Measurements from ENCODE around the gene AGBL4.

The AGBL4 gene

DNA sequence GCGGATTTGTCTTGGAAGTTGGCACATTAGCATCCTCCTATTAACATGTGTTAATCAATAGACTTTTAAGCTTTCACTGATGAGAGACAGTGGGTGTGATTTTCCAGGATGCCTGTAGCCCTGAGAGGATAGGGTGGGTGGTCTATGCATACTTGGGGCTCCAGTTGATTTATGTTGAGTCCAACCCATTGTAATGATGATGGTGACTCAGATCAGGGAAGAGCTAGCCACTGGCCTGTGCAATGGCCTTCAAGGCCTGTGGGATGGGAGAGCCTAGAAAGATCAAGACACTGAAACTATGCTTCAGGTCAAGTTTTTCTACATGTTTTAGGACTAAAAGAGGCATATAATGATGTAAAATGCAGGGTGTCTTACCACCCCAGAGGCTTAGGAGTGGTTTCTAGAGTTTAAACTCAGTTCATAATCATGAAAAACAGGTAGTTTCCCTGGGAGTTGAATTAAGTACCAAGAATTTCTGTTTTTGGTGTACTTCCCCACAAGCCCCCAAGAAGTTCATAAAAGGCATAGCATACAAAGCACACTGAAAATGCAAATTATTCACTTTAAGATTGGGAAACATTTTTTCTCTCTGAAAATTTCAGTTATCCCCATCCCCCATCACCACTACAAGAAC is 1267.0 kb downstream of the AGBL4 start:
- no peak for DNase-seq

DNA sequence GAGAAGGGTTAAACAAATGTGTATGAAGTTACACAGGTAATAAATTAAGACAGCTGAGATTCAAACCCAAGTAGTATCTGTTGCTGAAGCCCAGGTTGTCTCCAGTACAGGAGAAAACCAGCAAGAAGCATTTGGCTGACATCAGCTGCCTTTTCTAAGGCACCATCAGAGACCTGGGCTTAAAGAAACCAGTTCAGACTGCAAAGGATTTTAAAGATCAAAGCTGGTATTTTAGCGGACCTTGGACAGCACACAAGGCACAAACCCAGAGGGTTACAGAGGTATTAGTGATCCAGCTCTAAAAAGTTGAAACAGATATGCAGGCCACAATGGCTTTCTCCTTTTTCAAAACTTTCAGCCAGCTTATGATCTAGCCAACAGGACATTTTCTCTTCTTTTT is 1270.5 kb downstream of the AGBL4 start:
- DNase-seq: no peak

DNA sequence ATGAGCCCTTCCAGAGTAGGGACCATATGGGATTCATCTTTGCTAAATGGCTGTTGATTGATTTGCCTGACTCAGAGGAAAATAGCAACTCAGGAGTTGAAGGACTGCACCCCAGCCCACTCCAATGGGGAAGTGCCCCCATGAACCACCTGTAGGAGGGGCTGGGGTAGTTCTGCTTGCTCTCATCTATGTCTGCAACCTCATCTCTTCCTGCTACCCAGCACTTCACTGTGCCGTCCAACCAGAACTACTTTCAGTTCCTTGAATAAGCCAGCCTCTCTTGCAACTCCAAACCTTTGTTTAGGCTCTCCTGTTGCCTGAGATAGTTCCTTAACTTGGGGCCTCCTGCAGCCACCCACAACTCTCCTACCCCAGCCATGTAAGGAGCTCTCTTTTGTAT is 1273.6 kb downstream of the AGBL4 start:
- no peak for DNase-seq

DNA sequence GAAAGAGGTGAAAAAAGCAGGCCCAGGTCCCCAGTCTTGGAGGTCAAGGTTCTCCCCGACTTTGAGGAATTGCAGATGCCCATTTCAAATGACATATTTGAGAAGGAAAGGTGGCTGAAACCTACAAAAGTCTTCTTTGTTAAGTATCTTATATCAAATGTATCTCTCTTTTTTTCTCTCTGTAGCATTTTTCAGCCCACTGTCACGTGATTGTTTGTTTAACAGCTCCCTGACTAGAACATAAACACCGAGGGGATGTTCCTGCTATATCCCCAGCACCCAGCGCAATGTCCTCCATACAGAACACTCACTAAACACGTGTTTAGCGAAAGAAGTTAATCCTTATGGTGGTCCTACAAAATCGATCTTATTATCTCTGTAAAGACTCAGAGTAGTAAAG is 1274.7 kb downstream of the AGBL4 start:
- no peak for DNase-seq

GRCh38 chr1:48746906-48747305 is 1276.8 kb downstream of the AGBL4 start:
- no peak for DNase-seq

DNA sequence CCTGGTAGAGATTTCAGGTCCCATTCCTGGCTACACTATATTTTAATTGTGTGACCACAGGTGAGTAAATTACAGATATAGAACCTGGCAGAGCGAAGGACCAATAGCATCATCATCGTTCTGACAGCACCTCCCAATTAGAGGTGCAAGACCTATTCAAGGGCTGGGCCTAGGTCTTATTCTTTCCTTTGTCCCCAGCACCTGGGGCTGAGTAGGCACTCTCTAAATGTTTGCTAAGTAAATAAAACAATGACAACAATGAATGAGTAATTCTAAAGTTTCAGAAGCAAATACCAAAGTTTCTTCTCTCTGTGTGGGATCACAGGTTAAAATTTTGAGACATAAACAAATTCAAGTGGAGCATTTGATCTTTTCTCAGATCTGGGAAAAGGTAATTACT is 1279.7 kb downstream of the AGBL4 start:
- no peak for DNase-seq

- no peak for DNase-seq
These were observed 1280.3 kb downstream of the AGBL4 start for GRCh38 chr1:48743480-48743879.

- no peak for DNase-seq
These were observed 1282.4 kb downstream of the AGBL4 start for GRCh38 chr1:48741380-48741779.

DNA sequence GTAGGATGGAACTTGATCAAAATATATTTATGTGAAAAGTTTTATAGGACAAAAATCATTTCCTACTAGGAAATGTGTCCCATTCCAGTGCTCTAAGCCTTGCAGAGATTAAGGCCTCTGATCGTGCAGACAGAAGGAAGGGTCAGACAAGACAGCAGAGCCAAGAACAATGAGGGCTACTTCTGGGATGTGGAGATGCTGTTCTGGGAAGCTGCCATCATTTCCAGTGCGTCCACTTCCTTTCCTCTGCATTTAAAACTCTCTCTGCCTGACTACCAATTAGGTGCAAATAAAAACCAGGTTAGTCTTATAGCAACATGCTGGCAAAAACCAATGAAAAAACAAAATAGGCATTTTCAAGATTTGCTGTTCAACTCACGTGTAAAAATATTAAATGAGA is 1283.1 kb downstream of the AGBL4 start:
- no peak for DNase-seq

DNA sequence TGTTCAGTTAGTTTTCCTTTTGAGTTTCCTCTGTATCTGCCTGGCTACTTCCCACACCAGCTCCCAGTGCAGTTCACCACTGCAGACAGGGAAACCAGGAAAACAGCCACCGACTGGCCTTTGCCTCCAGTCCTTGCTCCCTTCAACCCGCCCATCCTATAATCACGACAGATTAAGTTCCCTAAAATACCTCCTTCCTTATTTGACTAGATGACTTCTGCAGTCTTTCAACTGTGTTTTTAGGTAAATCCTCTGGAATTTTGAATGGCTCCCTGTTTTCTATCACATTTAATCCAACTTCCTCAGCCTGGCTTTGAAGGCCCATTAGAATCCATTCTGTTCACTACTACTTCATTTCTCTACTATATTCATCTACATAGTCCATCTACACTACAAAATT is 1284.7 kb downstream of the AGBL4 start:
- no peak for DNase-seq

- no peak for DNase-seq
These were observed 1285.4 kb downstream of the AGBL4 start for GRCh38 chr1:48738356-48738755.

GRCh38 chr1:48735796-48736195 is 1288.0 kb downstream of the AGBL4 start:
- DNase-seq: no peak

DNA sequence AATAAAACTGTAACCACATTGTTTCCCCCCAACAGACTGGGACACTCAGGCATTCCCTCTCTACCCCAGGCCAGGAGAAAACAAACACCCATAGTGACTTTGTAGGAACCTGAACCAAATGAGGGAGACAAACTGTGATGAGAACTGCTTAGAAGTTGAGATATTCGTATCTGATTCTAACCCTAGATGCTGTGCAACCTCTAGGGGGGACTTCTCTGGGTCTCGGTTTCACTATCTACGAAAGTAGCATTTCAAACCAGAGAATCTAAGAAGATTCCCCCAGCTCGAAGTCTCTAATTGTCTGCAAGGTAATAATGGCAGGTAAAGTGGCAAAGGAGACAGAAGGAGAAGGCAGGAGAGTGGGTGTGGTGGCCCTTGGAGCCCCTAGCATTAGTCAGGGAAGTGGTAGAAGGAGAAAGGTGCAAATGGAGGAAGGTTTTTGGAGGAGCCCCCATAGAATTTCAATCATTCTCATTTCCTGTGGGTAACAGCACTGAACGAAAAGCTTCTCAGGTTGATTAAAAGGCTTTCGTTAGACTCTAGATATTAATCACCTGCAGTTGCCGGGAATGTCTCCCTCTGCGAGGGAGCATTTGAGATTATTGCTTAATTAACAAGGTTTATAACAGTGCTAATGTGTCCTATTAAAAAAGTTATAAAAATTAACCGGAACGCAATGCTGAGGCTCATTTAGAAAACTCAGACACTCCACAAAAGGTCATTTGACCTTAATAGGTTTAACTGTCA is 1293.4 kb downstream of the AGBL4 start:
- DNase-seq: no peak

GRCh38 chr1:48728584-48728983 is 1295.2 kb downstream of the AGBL4 start:
- no peak for DNase-seq

DNA sequence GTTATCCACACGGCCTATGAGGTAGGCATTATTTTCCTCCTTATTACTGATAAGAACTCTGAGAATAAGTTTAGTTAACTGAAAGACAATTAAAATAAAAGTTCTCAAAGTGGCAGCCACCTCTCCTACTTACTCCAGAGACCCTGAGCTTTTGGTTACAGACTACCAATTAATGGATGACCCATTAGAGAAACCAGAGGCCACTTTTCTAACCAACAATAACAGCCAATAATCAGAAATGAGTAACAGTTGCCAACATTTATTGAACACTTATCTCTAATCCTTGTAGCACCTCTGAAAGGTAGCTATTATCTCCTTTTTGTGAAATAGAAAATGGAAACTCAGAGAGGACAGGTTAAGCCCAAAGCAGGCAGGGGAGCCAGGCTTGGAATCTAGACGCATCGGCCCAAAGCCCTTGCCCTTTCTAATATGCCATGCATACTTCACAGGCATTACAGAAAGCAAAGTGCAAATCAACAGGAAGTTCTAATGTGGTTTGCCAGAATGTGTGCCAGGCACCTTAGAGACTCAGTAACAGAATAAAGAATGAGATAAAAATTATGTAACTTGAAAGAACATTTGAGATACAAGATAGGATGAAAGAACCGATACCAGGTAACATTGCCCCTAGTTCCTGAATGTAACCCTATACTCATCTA is 1297.1 kb downstream of the AGBL4 start:
- DNase-seq: no peak

- no peak for DNase-seq
These were observed 1297.6 kb downstream of the AGBL4 start for GRCh38 chr1:48726139-48726538.

DNA sequence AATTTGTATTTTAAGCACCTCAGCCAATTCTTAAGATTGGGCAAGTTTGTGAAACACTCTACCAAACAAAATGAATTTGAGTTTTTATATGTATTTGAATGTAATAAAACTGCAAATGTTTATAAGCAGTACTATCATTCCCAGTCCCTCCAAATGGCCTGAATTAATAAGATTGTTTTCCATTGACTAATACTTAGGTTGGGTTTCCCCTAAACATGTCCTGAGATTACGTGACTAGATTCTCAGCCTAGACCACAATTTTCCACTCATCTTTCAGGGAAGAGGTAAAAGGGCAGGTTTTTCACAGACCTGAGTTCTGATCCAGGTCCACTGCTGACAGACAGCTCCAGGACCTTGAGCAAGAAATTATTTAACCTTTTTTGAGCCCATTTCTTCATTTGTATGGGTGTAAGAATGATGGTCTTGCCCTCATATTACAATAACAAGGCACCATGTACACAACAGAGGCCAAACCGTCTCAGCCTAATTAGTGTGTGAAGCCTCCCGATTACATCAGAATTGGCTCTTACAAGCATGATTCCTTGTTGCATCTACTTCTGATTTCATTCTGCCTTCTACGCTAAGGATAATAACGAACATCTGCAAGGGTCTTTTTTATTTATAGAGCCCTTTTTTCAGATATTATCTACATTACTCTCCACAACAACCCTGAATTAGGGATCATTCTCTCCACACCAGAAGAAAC is 1298.3 kb downstream of the AGBL4 start:
- no peak for DNase-seq

DNA sequence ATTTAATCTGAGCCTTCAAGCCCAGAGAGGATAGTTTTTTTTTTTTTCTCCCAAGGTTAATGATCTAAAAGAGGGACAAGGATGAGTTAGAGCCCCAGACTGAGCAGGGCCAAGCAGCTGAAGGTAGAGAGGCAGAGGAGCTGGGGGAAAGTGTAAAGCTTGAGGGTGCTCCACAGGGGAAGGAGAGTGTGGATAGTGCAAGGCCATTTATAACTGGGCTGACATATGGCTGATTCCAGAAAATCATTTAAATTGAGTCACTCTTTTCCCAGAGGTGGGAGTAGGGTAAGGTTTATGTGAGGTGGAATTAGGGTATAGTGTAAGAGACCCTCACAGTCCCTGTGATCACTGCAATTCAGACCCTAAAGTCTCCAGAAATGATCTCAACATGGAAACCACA is 1302.8 kb downstream of the AGBL4 start:
- DNase-seq: no peak

DNA sequence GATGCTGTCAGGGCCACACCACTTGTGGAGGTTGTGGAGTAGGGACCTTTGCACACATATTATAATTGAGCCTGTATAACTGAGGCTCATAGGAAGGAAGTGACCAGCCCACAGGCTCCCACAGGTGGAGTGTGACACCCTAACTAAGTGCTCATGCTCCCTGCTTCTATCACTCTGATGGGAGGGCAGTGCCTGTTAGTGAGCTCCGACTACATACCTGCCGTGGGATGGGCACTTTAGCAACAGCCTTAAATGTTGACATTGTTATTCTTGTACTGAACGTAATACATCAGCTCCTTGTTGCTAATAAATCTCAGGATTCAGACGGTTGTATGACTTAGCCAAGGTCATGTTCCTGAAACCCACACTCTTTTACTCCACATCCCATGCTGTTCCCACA is 1305.0 kb downstream of the AGBL4 start:
- no peak for DNase-seq

- DNase-seq: no peak
These were observed 1305.6 kb downstream of the AGBL4 start for GRCh38 chr1:48718116-48718630.

DNA sequence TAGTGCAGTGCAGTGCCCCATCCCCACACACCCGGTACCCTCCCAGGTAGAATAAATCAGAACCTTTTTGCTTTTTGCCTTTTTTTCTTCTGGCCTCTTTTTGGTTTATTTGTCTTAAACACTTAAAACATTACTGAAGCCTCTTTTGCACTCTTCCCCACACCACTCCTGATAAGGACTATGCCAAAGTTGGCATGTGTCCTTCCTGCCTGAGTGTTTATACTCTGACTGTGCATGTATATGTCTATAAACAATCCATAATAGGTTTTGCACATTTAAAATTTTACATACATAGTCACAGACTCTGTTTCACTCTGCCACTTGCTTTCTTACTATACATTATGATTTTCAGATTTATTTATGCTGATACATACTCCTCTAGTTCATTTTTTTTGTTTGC is 1306.7 kb downstream of the AGBL4 start:
- no peak for DNase-seq

GRCh38 chr1:48715921-48716320 is 1307.8 kb downstream of the AGBL4 start:
- DNase-seq: no peak

- no peak for DNase-seq
These were observed 1312.8 kb downstream of the AGBL4 start for GRCh38 chr1:48710915-48711314.

GRCh38 chr1:48710318-48710717 is 1313.4 kb downstream of the AGBL4 start:
- DNase-seq: no peak
